CD14-positive monocyte (primary cell): Measurements from ENCODE around the gene SEC14L2. TPM values are rescaled to one million over a fixed set of nuclear protein-coding genes. Genes with fewer than 3 reads are reported as not detected.

Experiments
- DNase-seq, 3 donors: peaks; one replicate each; pipeline ENCODE4 v3.0.0-alpha.2; 2011 to 2022
- H2AFZ ChIP-seq: 2 replicates; pipeline ENCODE4 v1.6.0; 2012; ENCODE audit warnings: mild to moderate bottlenecking, low read depth, low read length, inconsistent platforms; ENCODE audit not compliant: insufficient read depth, poor library complexity, severe bottlenecking
- H3K27ac ChIP-seq, 2 donors: 1 replicate in 1 of 2; 2 replicates in 1 of 2; pipeline ENCODE4 v1.5.1; 2012 to 2013; ENCODE audit warnings: low read length in 2 of 2, control low read depth in 1 of 2, inconsistent platforms in 1 of 2, low read depth in 1 of 2, mild to moderate bottlenecking in 1 of 2
- H3K27me3 ChIP-seq, 2 donors: one replicate each; pipeline versions ENCODE4 v1.6.0 to v1.6.1; 2011 to 2013; ENCODE audit warnings: low read length in 2 of 2; ENCODE audit not compliant: control insufficient read depth in 2 of 2, insufficient read depth in 2 of 2
- H3K36me3 ChIP-seq, 2 donors: replicated peaks in 1 of 2; 1 replicate in 1 of 2; 2 replicates in 1 of 2; pipeline versions ENCODE4 v1.5.1 to v1.6.1; 2012 to 2013; ENCODE audit warnings: low read length in 2 of 2, control low read depth in 1 of 2, inconsistent platforms in 1 of 2, mild to moderate bottlenecking in 1 of 2; ENCODE audit not compliant: insufficient read depth in 2 of 2, control insufficient read depth in 1 of 2
- H3K4me1 ChIP-seq, 2 donors: 1 replicate in 1 of 2; 2 replicates in 1 of 2; pipeline versions ENCODE4 v1.5.1 to v1.6.1; 2012 to 2013; ENCODE audit warnings: low read length in 2 of 2, control low read depth in 1 of 2, inconsistent platforms in 1 of 2, mild to moderate bottlenecking in 1 of 2, moderate library complexity in 1 of 2; ENCODE audit not compliant: insufficient read depth in 2 of 2, control insufficient read depth in 1 of 2
- H3K4me2 ChIP-seq: replicated peaks from 2 replicates; pipeline ENCODE3; 2012; ENCODE audit warnings: low read length, moderate library complexity, mild to moderate bottlenecking; ENCODE audit not compliant: poor library complexity, severe bottlenecking; ENCODE audit errors: extremely low read depth
- H3K4me3 ChIP-seq, 3 experiments: fragments of 200-600 bp in 1 of 3; sonication (generic) in 1 of 3; replicated peaks in 1 of 3; 1 replicate in 2 of 3; 2 replicates in 1 of 3; pipeline ENCODE4 v1.5.1; 2011 to 2013; ENCODE audit warnings: low read length in 3 of 3, mild to moderate bottlenecking in 3 of 3, control low read depth in 2 of 3, low read depth in 2 of 3, inconsistent platforms in 1 of 3, moderate library complexity in 1 of 3
- H3K79me2 ChIP-seq: 2 replicates; pipeline ENCODE4 v1.6.0; 2012; ENCODE audit warnings: mild to moderate bottlenecking, control low read depth, inconsistent platforms, low read length, moderate library complexity; ENCODE audit not compliant: insufficient read depth
- H3K9ac ChIP-seq: 2 replicates; pipeline ENCODE4 v1.6.0; 2017; ENCODE audit warnings: low read length, mild to moderate bottlenecking; ENCODE audit not compliant: insufficient read depth, poor library complexity, severe bottlenecking
- H3K9me3 ChIP-seq, 2 donors: replicated peaks in 1 of 2; 1 replicate in 1 of 2; 2 replicates in 1 of 2; pipeline versions ENCODE4 v1.5.1 to v1.6.1; 2012 to 2013; ENCODE audit warnings: low read length in 2 of 2, control low read depth in 1 of 2; ENCODE audit not compliant: control insufficient read depth in 1 of 2, insufficient read depth in 1 of 2
- H4K20me1 ChIP-seq: 2 replicates; pipeline ENCODE4 v1.6.0; 2012; ENCODE audit warnings: mild to moderate bottlenecking, low read length, control low read depth, moderate library complexity; ENCODE audit not compliant: insufficient read depth
- H3K27ac Mint-ChIP-seq, 7 donors: one replicate each; pipeline ENCODE4 v1.8.0; 2020; ENCODE audit warnings: mild to moderate bottlenecking in 7 of 7, mixed read lengths in 7 of 7, moderate library complexity in 6 of 7, inconsistent platforms in 2 of 7
- H3K27me3 Mint-ChIP-seq, 3 donors: one replicate each; pipeline ENCODE4 v1.8.0; 2021 to 2022; ENCODE audit warnings: low read depth in 3 of 3, mild to moderate bottlenecking in 3 of 3, mixed read lengths in 3 of 3, moderate library complexity in 3 of 3, inconsistent platforms in 1 of 3
- H3K36me3 Mint-ChIP-seq, 2 donors: one replicate each; pipeline ENCODE4 v1.8.0; 2020; ENCODE audit warnings: mixed read lengths in 2 of 2, inconsistent platforms in 1 of 2, mild to moderate bottlenecking in 1 of 2
- H3K4me1 Mint-ChIP-seq: one replicate; pipeline ENCODE4 v1.8.0; 2020; ENCODE audit warnings: mild to moderate bottlenecking, mixed read lengths
- H3K4me3 Mint-ChIP-seq, 2 donors: one replicate each; pipeline ENCODE4 v1.8.0; 2020; ENCODE audit warnings: mild to moderate bottlenecking in 2 of 2, mixed read lengths in 2 of 2, moderate library complexity in 1 of 2
- H3K9me3 Mint-ChIP-seq, 7 donors: one replicate each; pipeline ENCODE4 v1.8.0; 2020 to 2022; ENCODE audit warnings: mixed read lengths in 7 of 7, mild to moderate bottlenecking in 6 of 7, moderate library complexity in 6 of 7, inconsistent platforms in 2 of 7
- WGBS: methylation state at CpG from one replicate; pipeline ENCODE4 v1.1.5; 2013; ENCODE audit warnings: missing lambda C conversion rate; ENCODE audit not compliant: insufficient coverage; 5-methylcytosine and 5-hydroxymethylcytosine counted together
- intact Hi-C, 2 donors: fragments of 100-400 bp; cut with micrococcal nuclease; formaldehyde crosslinking; loops; one replicate each; pipeline versions ENCODE4 v1.15.0 to v1.15.1; 2023
- polyA plus RNA-seq, 3 donors: library from polyadenylated mRNA; depleted of rRNA in 1 of 3; unstranded in 2 of 3; stranded (reverse) in 1 of 3; fragments of 300-500 nt in 2 of 3; fragments of >200 nt in 1 of 3; fragmentation: Illumina TruSeq in 2 of 3; gene quantifications; 1 replicate in 2 of 3; 2 replicates in 1 of 3; pipeline ENCODE4 v1.2.3, GENCODE V29; 2012 to 2021
- TF ChIP-seq, protein P1 (sequence below): fragments of 200-600 bp; IDR thresholded peaks from one replicate; pipeline ENCODE4 v1.8.0; 2022; ENCODE audit warnings: antibody characterized with exemption, mild to moderate bottlenecking

The SEC14L2 gene
- polyA plus RNA-seq, 3 donors = 0.03 TPM; not detected in 1

- H3K4me1 ChIP-seq = no peaks in the 10 kb centered on the region
- H2AFZ ChIP-seq = no peak overlapping the region
- H3K4me2 ChIP-seq = no peak overlapping the region
- peaks cover 4 to 31% of the 10 kb centered on the region in 2 donors for H3K36me3 ChIP-seq
- no peak overlapping the region for H3K9ac ChIP-seq
- no peaks in the 10 kb centered on the region for H3K9me3 ChIP-seq
- Mint-ChIP-seq H3K9me3 (no peaks in the 10 kb centered on the region), H3K36me3 (peaks cover 26 to 38% of the 10 kb centered on the region in 2 donors), H3K27me3 (peaks cover 0 to 6% (median 3%) of the 10 kb centered on the region in 3 donors), H3K4me1 (no peaks in the 10 kb centered on the region), H3K4me3 (no peak overlapping the region), H3K27ac (no peak overlapping the region)
- H4K20me1 ChIP-seq = no peaks in the 10 kb centered on the region
- no peaks in the 10 kb centered on the region for H3K79me2 ChIP-seq
- TF ChIP-seq, protein P1, sequence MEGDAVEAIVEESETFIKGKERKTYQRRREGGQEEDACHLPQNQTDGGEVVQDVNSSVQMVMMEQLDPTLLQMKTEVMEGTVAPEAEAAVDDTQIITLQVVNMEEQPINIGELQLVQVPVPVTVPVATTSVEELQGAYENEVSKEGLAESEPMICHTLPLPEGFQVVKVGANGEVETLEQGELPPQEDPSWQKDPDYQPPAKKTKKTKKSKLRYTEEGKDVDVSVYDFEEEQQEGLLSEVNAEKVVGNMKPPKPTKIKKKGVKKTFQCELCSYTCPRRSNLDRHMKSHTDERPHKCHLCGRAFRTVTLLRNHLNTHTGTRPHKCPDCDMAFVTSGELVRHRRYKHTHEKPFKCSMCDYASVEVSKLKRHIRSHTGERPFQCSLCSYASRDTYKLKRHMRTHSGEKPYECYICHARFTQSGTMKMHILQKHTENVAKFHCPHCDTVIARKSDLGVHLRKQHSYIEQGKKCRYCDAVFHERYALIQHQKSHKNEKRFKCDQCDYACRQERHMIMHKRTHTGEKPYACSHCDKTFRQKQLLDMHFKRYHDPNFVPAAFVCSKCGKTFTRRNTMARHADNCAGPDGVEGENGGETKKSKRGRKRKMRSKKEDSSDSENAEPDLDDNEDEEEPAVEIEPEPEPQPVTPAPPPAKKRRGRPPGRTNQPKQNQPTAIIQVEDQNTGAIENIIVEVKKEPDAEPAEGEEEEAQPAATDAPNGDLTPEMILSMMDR = no peak
- H3K4me3 ChIP-seq = no peak overlapping the region
- no peak overlapping the region for H3K27ac ChIP-seq
- no peaks in the 10 kb centered on the region for H3K27me3 ChIP-seq
- 100% methylated on average over 1 of the region's 2 CpGs for WGBS
- no peak for DNase-seq
- intact Hi-C loops = no loop called here
These were observed 19.6 kb downstream of the SEC14L2 start for GRCh38 chr22:30416403-30416802.

DNA sequence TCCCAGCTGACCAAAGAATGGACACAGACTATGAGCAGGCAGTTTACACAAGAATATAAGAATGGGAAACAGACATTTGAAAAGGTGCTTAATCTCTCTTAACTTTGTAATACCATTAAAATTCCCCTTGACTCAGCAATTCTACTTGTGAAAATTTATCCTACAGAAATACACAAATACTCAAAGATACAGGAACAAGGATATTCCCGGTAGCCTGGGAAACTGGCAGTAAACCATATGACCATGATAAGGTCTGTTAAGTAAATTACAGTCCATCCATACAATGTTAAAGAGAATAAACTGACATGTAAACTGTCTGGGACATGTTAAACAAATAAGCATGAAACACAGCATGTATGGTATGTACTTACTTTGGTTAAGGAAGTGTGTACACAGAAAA is 20.0 kb downstream of the SEC14L2 start:
- peaks cover 26 to 38% of the 10 kb centered on the region in 2 donors for H3K36me3 Mint-ChIP-seq
- H3K27me3 ChIP-seq = no peaks in the 10 kb centered on the region
- peaks cover 0 to 6% (median 3%) of the 10 kb centered on the region in 3 donors for H3K27me3 Mint-ChIP-seq
- no peak overlapping the region for H3K4me3 Mint-ChIP-seq
- no peak overlapping the region for H3K27ac Mint-ChIP-seq
- H3K36me3 ChIP-seq = peaks cover 4 to 31% of the 10 kb centered on the region in 2 donors
- no peak overlapping the region for H3K27ac ChIP-seq
- H3K4me2 ChIP-seq = no peak overlapping the region
- no peaks in the 10 kb centered on the region for H3K9me3 ChIP-seq
- TF ChIP-seq, protein P1 = no peak
- intact Hi-C loops = no loop called here
- no peaks in the 10 kb centered on the region for H3K9me3 Mint-ChIP-seq
- no peak overlapping the region for H3K9ac ChIP-seq
- no CpG with 5 or more reads among the region's 1 CpG for WGBS
- no peak for DNase-seq
- H4K20me1 ChIP-seq = no peaks in the 10 kb centered on the region
- no peak overlapping the region for H3K4me3 ChIP-seq
- peaks cover 1% of the 10 kb centered on the region for H3K4me1 Mint-ChIP-seq
- no peak overlapping the region for H2AFZ ChIP-seq
- H3K79me2 ChIP-seq = no peaks in the 10 kb centered on the region
- no peaks in the 10 kb centered on the region for H3K4me1 ChIP-seq
